HEK293 (cell line): ENCODE results near the gene CPTP.

Source experiments
- BCL11A ChIP-seq: fragments of 450-650 bp; formaldehyde crosslinking; IDR thresholded peaks from 2 replicates; pipeline ENCODE4 v1.5.1; 2016; ENCODE audit warnings: low read depth, missing biosample characterization, missing genetic modification characterization
- BCL11B ChIP-seq: fragments of 450-650 bp; formaldehyde crosslinking; IDR thresholded peaks from 2 replicates; pipeline ENCODE4 v1.5.1; 2016; ENCODE audit warnings: low read depth, missing biosample characterization, missing genetic modification characterization
- FEZF1 ChIP-seq: fragments of 450-650 bp; formaldehyde crosslinking; IDR thresholded peaks from 2 replicates; pipeline ENCODE4 v1.5.1; 2016; ENCODE audit warnings: missing biosample characterization, missing genetic modification characterization
- IKZF3 ChIP-seq: fragments of 450-650 bp; IDR thresholded peaks from 2 replicates; pipeline ENCODE4 v1.5.0; 2018; ENCODE audit warnings: missing biosample characterization, mild to moderate bottlenecking, missing genetic modification characterization, moderate library complexity
- MEIS1 ChIP-seq: sonication (generic); formaldehyde crosslinking; IDR thresholded peaks from 2 replicates; pipeline ENCODE4 v1.8.1; 2022; ENCODE audit warnings: missing genetic modification reagents, mild to moderate bottlenecking, borderline replicate concordance
- PRDM1 ChIP-seq: fragments of 450-650 bp; formaldehyde crosslinking; IDR thresholded peaks from 2 replicates; pipeline ENCODE4; 2016; ENCODE audit warnings: missing biosample characterization, missing genetic modification characterization
- WT1 ChIP-seq: fragments of 450-650 bp; formaldehyde crosslinking; IDR thresholded peaks from 2 replicates; pipeline ENCODE4 v1.5.1; 2016; ENCODE audit warnings: missing biosample characterization, missing genetic modification characterization
- ZNF10 ChIP-seq: fragments of 450-650 bp; formaldehyde crosslinking; IDR thresholded peaks from 2 replicates; pipeline ENCODE4 v1.5.1; 2017; ENCODE audit warnings: missing biosample characterization, missing genetic modification characterization
- ZNF174 ChIP-seq: fragments of 450-650 bp; formaldehyde crosslinking; IDR thresholded peaks from 2 replicates; pipeline ENCODE4 v1.5.0; 2017; ENCODE audit warnings: missing biosample characterization, mild to moderate bottlenecking, missing genetic modification characterization
- ZNF248 ChIP-seq: fragments of 450-650 bp; formaldehyde crosslinking; IDR thresholded peaks from 2 replicates; pipeline ENCODE4 v1.5.1; 2017; ENCODE audit warnings: missing biosample characterization, missing genetic modification characterization
- ZNF274 ChIP-seq, 2 experiments: fragments of 200-500 bp in 1 of 2; fragments of 450-650 bp in 1 of 2; sonication (Bioruptor generic) in 1 of 2; formaldehyde crosslinking in 1 of 2; IDR thresholded peaks; 2 replicates each; pipeline versions ENCODE4 v1.5.1 to v1.6.1; 2014 to 2016; ENCODE audit warnings: borderline replicate concordance in 1 of 2, inconsistent platforms in 1 of 2, low read length in 1 of 2, missing biosample characterization in 1 of 2, missing genetic modification characterization in 1 of 2
- ZNF335 ChIP-seq: fragments of 450-650 bp; formaldehyde crosslinking; conservative IDR thresholded peaks from 2 replicates; pipeline ENCODE4 v1.5.1; 2016; ENCODE audit warnings: missing biosample characterization, missing genetic modification characterization
- ZNF423 ChIP-seq: fragments of 450-650 bp; formaldehyde crosslinking; IDR thresholded peaks from 2 replicates; pipeline ENCODE4 v1.5.1; 2016; ENCODE audit warnings: missing biosample characterization, missing genetic modification characterization
- ZNF501 ChIP-seq: fragments of 450-650 bp; formaldehyde crosslinking; IDR thresholded peaks from 2 replicates; pipeline ENCODE4 v1.5.1; 2016; ENCODE audit warnings: missing biosample characterization, missing genetic modification characterization
- ZNF529 ChIP-seq: fragments of 450-650 bp; formaldehyde crosslinking; IDR thresholded peaks from 2 replicates; pipeline ENCODE4 v1.5.1; 2017; ENCODE audit warnings: missing genetic modification characterization, missing biosample characterization; ENCODE audit not compliant: insufficient replicate concordance
- ZNF596 ChIP-seq: fragments of 450-650 bp; IDR thresholded peaks from 2 replicates; pipeline ENCODE4 v1.5.0; 2018; ENCODE audit warnings: missing biosample characterization, mild to moderate bottlenecking, missing genetic modification characterization, moderate library complexity
- ZNF600 ChIP-seq: fragments of 450-650 bp; formaldehyde crosslinking; IDR thresholded peaks from 2 replicates; pipeline ENCODE4 v1.5.1; 2016; ENCODE audit warnings: missing biosample characterization, missing genetic modification characterization
- ZNF629 ChIP-seq: fragments of 450-650 bp; formaldehyde crosslinking; IDR thresholded peaks from 2 replicates; pipeline ENCODE4 v1.5.1; 2017; ENCODE audit warnings: missing biosample characterization, missing genetic modification characterization
- ZNF654 ChIP-seq: fragments of 450-650 bp; formaldehyde crosslinking; IDR thresholded peaks from 2 replicates; pipeline ENCODE4 v1.5.1; 2016; ENCODE audit warnings: low read depth, missing biosample characterization, missing genetic modification characterization
- ZNF664 ChIP-seq: fragments of 450-650 bp; formaldehyde crosslinking; IDR thresholded peaks from 2 replicates; pipeline ENCODE4 v1.5.1; 2016; ENCODE audit warnings: missing biosample characterization, missing genetic modification characterization
- ZNF670 ChIP-seq: fragments of 450-650 bp; formaldehyde crosslinking; IDR thresholded peaks from 2 replicates; pipeline ENCODE4 v1.5.1; 2016; ENCODE audit warnings: missing biosample characterization, missing genetic modification characterization, low read depth
- ZNF677 ChIP-seq: fragments of 450-650 bp; IDR thresholded peaks from 2 replicates; pipeline ENCODE4 v1.5.0; 2018; ENCODE audit warnings: missing biosample characterization, mild to moderate bottlenecking, missing genetic modification characterization, moderate library complexity
- TF ChIP-seq, protein P1 (sequence below): fragments of 450-650 bp; formaldehyde crosslinking; IDR thresholded peaks from 2 replicates; pipeline ENCODE4 v1.5.1; 2016; ENCODE audit warnings: missing biosample characterization, missing genetic modification characterization
- TF ChIP-seq, protein P2 (sequence below): fragments of 450-650 bp; formaldehyde crosslinking; optimal IDR thresholded peaks from 2 replicates; pipeline ENCODE3; 2016; ENCODE audit warnings: missing biosample characterization, mild to moderate bottlenecking, missing genetic modification characterization
- TF ChIP-seq, protein P3 (sequence below): fragments of 450-650 bp; formaldehyde crosslinking; IDR thresholded peaks from 2 replicates; pipeline ENCODE4 v1.5.1; 2016; ENCODE audit warnings: missing biosample characterization, missing genetic modification characterization
- TF ChIP-seq, protein P4 (sequence below): fragments of 450-650 bp; IDR thresholded peaks from 2 replicates; pipeline ENCODE4 v1.5.1; 2018; ENCODE audit warnings: missing biosample characterization, missing genetic modification characterization
- TF ChIP-seq, protein P5 (sequence below): fragments of 450-650 bp; formaldehyde crosslinking; IDR thresholded peaks from 2 replicates; pipeline ENCODE4 v1.5.1; 2017; ENCODE audit warnings: missing biosample characterization, missing genetic modification characterization
- TF ChIP-seq, protein P6 (sequence below): IDR thresholded peaks from 2 replicates; pipeline ENCODE4 v1.6.1; 2011; ENCODE audit warnings: mild to moderate bottlenecking, low read depth, low read length, borderline replicate concordance

The CPTP gene

DNA sequence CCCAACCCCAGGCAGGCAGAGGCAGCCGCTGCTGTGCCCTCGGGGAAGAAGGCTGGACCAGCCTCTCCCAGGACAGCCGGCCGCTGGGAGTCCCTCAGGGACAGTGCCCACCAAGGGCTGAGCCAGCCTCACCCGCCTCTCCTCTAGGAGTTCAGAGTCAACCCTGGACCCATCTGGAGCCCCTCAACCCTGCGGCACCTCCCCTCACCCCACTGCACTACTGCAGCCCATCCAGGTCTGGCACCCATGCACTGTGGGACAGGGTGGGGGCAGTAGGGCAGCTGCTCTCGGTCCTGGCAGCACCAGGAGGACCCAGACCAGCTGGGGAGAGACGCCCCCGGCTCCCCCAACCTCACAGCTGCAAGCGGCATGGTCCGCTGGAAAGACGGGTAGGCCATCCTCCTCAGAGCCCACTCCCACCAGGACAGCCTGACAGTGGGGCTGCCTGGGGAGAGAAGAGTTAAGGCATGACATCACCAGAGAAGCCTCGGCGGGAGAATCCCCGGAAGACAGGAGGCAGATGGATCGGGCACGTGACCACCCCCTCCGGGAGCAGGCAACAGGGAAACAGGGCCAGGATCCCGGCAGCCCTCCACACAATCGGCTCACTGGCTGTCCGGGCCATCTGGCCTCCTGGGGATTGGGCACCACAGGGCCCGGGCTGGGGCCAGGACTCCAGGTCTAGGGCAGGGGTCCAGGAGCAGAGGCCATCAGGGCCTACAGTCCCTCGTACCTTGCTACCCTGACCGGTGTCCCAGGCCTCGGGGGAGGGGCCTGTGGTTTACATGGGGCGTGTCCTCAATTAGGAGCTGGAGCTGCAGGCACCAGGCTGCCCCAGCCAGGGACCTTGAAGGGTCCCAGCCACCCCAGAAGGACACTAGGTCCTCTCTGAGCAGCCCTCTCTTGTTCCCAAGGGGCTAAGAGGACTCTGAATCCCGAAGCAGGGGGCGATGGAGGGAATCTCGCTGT lies 20.0 kb upstream of the CPTP start (continued):
- TF ChIP-seq, protein P1, sequence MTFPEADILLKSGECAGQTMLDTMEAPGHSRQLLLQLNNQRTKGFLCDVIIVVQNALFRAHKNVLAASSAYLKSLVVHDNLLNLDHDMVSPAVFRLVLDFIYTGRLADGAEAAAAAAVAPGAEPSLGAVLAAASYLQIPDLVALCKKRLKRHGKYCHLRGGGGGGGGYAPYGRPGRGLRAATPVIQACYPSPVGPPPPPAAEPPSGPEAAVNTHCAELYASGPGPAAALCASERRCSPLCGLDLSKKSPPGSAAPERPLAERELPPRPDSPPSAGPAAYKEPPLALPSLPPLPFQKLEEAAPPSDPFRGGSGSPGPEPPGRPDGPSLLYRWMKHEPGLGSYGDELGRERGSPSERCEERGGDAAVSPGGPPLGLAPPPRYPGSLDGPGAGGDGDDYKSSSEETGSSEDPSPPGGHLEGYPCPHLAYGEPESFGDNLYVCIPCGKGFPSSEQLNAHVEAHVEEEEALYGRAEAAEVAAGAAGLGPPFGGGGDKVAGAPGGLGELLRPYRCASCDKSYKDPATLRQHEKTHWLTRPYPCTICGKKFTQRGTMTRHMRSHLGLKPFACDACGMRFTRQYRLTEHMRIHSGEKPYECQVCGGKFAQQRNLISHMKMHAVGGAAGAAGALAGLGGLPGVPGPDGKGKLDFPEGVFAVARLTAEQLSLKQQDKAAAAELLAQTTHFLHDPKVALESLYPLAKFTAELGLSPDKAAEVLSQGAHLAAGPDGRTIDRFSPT: peak; percentile 78
- TF ChIP-seq ZNF501 (tag by site-specific recombination): 0 out of 2 replicates have a peak, but pooled peaks have one; percentile 66
- TF ChIP-seq IKZF3 (tag by site-specific recombination): peak; percentile 98
- TF ChIP-seq ZNF654 (tag by site-specific recombination): no peak
- peak; percentile 49; the same call in 1 of the 2 replicates for TF ChIP-seq BCL11A (tag by site-specific recombination)
- TF ChIP-seq ZNF596 (tag by site-specific recombination): no peak
- TF ChIP-seq PRDM1 (tag by site-specific recombination): no peak
- peak; percentile 96 for TF ChIP-seq ZNF629
- TF ChIP-seq WT1 (tag by site-specific recombination): peak; percentile 30; the same call in 1 of the 2 replicates
- TF ChIP-seq FEZF1 (tag by site-specific recombination): no peak
- TF ChIP-seq, protein P2, sequence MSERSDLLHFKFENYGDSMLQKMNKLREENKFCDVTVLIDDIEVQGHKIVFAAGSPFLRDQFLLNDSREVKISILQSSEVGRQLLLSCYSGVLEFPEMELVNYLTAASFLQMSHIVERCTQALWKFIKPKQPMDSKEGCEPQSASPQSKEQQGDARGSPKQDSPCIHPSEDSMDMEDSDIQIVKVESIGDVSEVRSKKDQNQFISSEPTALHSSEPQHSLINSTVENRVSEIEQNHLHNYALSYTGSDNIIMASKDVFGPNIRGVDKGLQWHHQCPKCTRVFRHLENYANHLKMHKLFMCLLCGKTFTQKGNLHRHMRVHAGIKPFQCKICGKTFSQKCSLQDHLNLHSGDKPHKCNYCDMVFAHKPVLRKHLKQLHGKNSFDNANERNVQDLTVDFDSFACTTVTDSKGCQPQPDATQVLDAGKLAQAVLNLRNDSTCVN (tag by site-specific recombination): peak; percentile 32
- 0 out of 2 replicates have a peak, but pooled peaks have one; percentile 33 for TF ChIP-seq ZNF600 (tag by site-specific recombination)
- TF ChIP-seq ZNF423 (tag by site-specific recombination): peak; percentile 85; the same call in 1 of the 2 replicates
- TF ChIP-seq ZNF677 (tag by site-specific recombination): no peak
- no peak for TF ChIP-seq MEIS1 (CRISPR knock-in tag)
- no peak for TF ChIP-seq ZNF174
- TF ChIP-seq, protein P3, sequence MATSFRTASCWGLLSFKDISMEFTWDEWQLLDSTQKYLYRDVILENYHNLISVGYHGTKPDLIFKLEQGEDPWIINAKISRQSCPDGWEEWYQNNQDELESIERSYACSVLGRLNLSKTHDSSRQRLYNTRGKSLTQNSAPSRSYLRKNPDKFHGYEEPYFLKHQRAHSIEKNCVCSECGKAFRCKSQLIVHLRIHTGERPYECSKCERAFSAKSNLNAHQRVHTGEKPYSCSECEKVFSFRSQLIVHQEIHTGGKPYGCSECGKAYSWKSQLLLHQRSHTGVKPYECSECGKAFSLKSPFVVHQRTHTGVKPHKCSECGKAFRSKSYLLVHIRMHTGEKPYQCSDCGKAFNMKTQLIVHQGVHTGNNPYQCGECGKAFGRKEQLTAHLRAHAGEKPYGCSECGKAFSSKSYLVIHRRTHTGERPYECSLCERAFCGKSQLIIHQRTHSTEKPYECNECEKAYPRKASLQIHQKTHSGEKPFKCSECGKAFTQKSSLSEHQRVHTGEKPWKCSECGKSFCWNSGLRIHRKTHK (tag by site-specific recombination): no peak
- TF ChIP-seq, protein P4, sequence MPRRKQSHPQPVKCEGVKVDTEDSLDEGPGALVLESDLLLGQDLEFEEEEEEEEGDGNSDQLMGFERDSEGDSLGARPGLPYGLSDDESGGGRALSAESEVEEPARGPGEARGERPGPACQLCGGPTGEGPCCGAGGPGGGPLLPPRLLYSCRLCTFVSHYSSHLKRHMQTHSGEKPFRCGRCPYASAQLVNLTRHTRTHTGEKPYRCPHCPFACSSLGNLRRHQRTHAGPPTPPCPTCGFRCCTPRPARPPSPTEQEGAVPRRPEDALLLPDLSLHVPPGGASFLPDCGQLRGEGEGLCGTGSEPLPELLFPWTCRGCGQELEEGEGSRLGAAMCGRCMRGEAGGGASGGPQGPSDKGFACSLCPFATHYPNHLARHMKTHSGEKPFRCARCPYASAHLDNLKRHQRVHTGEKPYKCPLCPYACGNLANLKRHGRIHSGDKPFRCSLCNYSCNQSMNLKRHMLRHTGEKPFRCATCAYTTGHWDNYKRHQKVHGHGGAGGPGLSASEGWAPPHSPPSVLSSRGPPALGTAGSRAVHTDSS: no peak
- peak; percentile 96 for TF ChIP-seq ZNF335
- TF ChIP-seq BCL11B: peak; percentile 73
- no peak for TF ChIP-seq ZNF670 (tag by site-specific recombination)
- no peak for TF ChIP-seq ZNF529 (tag by site-specific recombination)
- TF ChIP-seq, protein P5, sequence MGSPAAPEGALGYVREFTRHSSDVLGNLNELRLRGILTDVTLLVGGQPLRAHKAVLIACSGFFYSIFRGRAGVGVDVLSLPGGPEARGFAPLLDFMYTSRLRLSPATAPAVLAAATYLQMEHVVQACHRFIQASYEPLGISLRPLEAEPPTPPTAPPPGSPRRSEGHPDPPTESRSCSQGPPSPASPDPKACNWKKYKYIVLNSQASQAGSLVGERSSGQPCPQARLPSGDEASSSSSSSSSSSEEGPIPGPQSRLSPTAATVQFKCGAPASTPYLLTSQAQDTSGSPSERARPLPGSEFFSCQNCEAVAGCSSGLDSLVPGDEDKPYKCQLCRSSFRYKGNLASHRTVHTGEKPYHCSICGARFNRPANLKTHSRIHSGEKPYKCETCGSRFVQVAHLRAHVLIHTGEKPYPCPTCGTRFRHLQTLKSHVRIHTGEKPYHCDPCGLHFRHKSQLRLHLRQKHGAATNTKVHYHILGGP (tag by site-specific recombination): no peak
- TF ChIP-seq, protein P6, sequence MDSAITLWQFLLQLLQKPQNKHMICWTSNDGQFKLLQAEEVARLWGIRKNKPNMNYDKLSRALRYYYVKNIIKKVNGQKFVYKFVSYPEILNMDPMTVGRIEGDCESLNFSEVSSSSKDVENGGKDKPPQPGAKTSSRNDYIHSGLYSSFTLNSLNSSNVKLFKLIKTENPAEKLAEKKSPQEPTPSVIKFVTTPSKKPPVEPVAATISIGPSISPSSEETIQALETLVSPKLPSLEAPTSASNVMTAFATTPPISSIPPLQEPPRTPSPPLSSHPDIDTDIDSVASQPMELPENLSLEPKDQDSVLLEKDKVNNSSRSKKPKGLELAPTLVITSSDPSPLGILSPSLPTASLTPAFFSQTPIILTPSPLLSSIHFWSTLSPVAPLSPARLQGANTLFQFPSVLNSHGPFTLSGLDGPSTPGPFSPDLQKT: no peak; the same call in 1 of the 2 replicates
- no peak for TF ChIP-seq ZNF248 (tag by site-specific recombination)
- TF ChIP-seq ZNF664 (tag by site-specific recombination): no peak
- TF ChIP-seq ZNF274 (IDR thresholded peaks at IDR 0.05; ENCODE audit: low read length): no peak
- TF ChIP-seq ZNF274 (tag by site-specific recombination; IDR thresholded peaks at IDR 0.05; ENCODE audit: borderline replicate concordance): no peak
- no peak for TF ChIP-seq ZNF10
